ENCODE measurements around the gene AOPEP. TPM values are rescaled to one million over a fixed set of nuclear protein-coding genes. Genes with fewer than 3 reads are reported as not detected.

AOPEP gene
- total RNA-seq, 1 experiment from 2014 or later = 15.0 TPM

DNA sequence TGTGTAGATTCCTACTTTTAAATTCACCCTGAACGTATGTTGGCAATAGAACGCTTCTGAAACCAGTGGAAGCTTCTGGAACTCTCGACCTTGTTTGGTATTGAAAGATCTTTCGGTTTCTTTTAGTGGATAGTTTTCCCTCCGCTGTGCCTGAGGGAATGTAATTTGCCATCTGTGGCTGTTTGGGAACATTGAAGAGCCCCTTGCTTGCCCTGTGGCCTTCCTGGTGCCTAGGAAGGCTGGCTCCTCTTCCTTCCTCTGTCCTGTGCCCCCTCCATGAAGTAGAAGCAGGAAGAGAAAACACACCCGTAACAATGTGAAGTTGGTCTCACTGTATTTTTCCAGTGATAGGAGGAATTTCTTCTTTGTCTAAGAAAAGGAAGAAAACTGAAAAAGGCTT lies 274.3 kb downstream of the AOPEP start:
- no peak overlapping the region; a peak in 1 of 7 replicates for H3K27ac Mint-ChIP-seq

More for the DNA sequence above, 274.3 kb downstream of the AOPEP start:
- Histone ChIP-seq H3K27ac (ENCODE audit: insufficient read length, low read depth, low read length) (no peak overlapping the region), H3K4me1 (ENCODE audit: insufficient read depth, low read length) (no peaks in the 10 kb centered on the region; the same call in 1 of the 2 replicates), H3K23me2 (ENCODE audit: insufficient read length, low read depth, low read length, poor library complexity, severe bottlenecking) (no peaks in the 10 kb centered on the region), H4K91ac (ENCODE audit: insufficient read length, low read depth, low read length) (no peak overlapping the region), H3K14ac (ENCODE audit: insufficient read depth, low read length) (no peak overlapping the region), H4K20me1 (ENCODE audit: control insufficient read depth, insufficient read depth, insufficient read length) (no peaks in the 10 kb centered on the region), H2BK15ac (ENCODE audit: low read depth, low read length) (no peak overlapping the region), H2BK20ac (ENCODE audit: low read depth, low read length, poor library complexity, severe bottlenecking) (no peak overlapping the region), H2AK5ac (ENCODE audit: insufficient read length, low read length) (no peak overlapping the region), H3K27me3 (ENCODE audit: insufficient read depth, low read length) (no peaks in the 10 kb centered on the region; the same call in 1 of the 2 replicates), H3K4me2 (ENCODE audit: insufficient read depth, insufficient read length, low read length) (no peak overlapping the region), H3K23ac (ENCODE audit: insufficient read length, low read depth, low read length) (no peak overlapping the region), H3K4ac (ENCODE audit: low read depth, low read length) (no peak overlapping the region), H3K56ac (ENCODE audit: insufficient read length, low read depth, low read length) (no peak overlapping the region), H2BK12ac (ENCODE audit: insufficient read length, low read depth, low read length) (no peak overlapping the region), H3K18ac (ENCODE audit: insufficient read length, low read depth, low read length) (no peak overlapping the region), H3K9me3 (ENCODE audit: control insufficient read depth, low read depth, low read length) (no peaks in the 10 kb centered on the region), H3T11ph (ENCODE audit: low read length) (no peak overlapping the region), H2BK120ac (ENCODE audit: low read depth, low read length, poor library complexity, severe bottlenecking) (no peak overlapping the region), H3K79me2 (ENCODE audit: insufficient read depth, low read length) (no peaks in the 10 kb centered on the region), H3K79me1 (ENCODE audit: insufficient read depth, low read depth, low read length, poor library complexity, severe bottlenecking) (no peaks in the 10 kb centered on the region), H3K9ac (ENCODE audit: extremely low read depth, insufficient read length, low read length) (no peak overlapping the region), H4K8ac (replicated peaks; ENCODE audit: insufficient read length, low read depth, low read length) (no peak overlapping the region), H4K5ac (ENCODE audit: insufficient read length, low read depth, low read length) (no peak overlapping the region), H2BK5ac (ENCODE audit: insufficient read length, low read length) (no peak overlapping the region), H2AFZ (ENCODE audit: low read length) (no peak overlapping the region)
- DNase-seq = no peak
- WGBS (ENCODE audit: extremely low coverage, insufficient read length, low lambda C conversion rate) = no CpG with 5 or more reads among the region's 6 CpGs
- H3K9me3 Mint-ChIP-seq = no peaks in the 10 kb centered on the region; a peak in 1 of 5 replicates
- no peak overlapping the region for H3K4me3 Mint-ChIP-seq
- peaks cover 36% of the 10 kb centered on the region for H3K27me3 Mint-ChIP-seq (ENCODE audit: low read depth)
- peaks cover 8 to 15% of the 10 kb centered on the region in 2 experiments for H3K4me1 Mint-ChIP-seq
- TF ChIP-seq, protein P1, sequence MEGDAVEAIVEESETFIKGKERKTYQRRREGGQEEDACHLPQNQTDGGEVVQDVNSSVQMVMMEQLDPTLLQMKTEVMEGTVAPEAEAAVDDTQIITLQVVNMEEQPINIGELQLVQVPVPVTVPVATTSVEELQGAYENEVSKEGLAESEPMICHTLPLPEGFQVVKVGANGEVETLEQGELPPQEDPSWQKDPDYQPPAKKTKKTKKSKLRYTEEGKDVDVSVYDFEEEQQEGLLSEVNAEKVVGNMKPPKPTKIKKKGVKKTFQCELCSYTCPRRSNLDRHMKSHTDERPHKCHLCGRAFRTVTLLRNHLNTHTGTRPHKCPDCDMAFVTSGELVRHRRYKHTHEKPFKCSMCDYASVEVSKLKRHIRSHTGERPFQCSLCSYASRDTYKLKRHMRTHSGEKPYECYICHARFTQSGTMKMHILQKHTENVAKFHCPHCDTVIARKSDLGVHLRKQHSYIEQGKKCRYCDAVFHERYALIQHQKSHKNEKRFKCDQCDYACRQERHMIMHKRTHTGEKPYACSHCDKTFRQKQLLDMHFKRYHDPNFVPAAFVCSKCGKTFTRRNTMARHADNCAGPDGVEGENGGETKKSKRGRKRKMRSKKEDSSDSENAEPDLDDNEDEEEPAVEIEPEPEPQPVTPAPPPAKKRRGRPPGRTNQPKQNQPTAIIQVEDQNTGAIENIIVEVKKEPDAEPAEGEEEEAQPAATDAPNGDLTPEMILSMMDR (conservative IDR thresholded peaks at IDR 0.05) = no peak
- no peaks in the 10 kb centered on the region for H3K36me3 Mint-ChIP-seq (ENCODE audit: insufficient read depth in 1 of 3, low read depth in 3 of 3)
